Tibial artery (tissue), 4 donors: ENCODE data around the gene FCAR.
"Not testable (repeated sequence)": the region's sequence is repeated elsewhere in the genome, so short reads cannot be mapped to it uniquely, and the experiment has no call there.

ENCODE experiments used
- DNase-seq, 2 donors: peaks; one replicate each; pipeline ENCODE4 v3.0.0-alpha.2; 2019
- H3K27ac ChIP-seq, 2 donors: fragments of 200-600 bp; sonication (generic) in 1 of 2; 1 replicate in 1 of 2; 2 replicates in 1 of 2; pipeline ENCODE4 v1.5.1; 2018 to 2019; ENCODE audit warnings: mild to moderate bottlenecking in 1 of 2
- H3K27me3 ChIP-seq, 2 donors: fragments of 200-600 bp; sonication (generic) in 1 of 2; one replicate each; pipeline versions ENCODE4 v1.5.1 to v1.6.0; 2016 to 2019
- H3K36me3 ChIP-seq, 3 donors: fragments of 200-600 bp; sonication (generic) in 2 of 3; one replicate each; pipeline ENCODE4 v1.5.1; 2016 to 2019; ENCODE audit warnings: mild to moderate bottlenecking in 2 of 3
- H3K4me1 ChIP-seq, 4 donors: fragments of 200-600 bp; sonication (generic) in 2 of 4; 1 replicate in 3 of 4; 2 replicates in 1 of 4; pipeline ENCODE4 v1.5.1; 2016 to 2019
- H3K4me3 ChIP-seq, 2 donors: fragments of 200-600 bp; sonication (generic) in 1 of 2; 1 replicate in 1 of 2; 2 replicates in 1 of 2; pipeline ENCODE4 v1.5.1; 2018 to 2019; ENCODE audit warnings: mild to moderate bottlenecking in 2 of 2
- H3K9me3 ChIP-seq, 3 donors: fragments of 200-600 bp; sonication (generic) in 1 of 3; one replicate each; pipeline ENCODE4 v1.5.1; 2016 to 2019
- intact Hi-C: fragments of 100-400 bp; cut with DNase I; formaldehyde crosslinking; loops from one replicate; pipeline ENCODE4 v1.15.0; 2023; ENCODE audit warnings: low total_unique reads
- TF ChIP-seq, protein P1 (sequence below), 2 experiments: fragments of 200-600 bp in 1 of 2; fragments of 450-650 bp in 1 of 2; IDR thresholded peaks; one replicate each; pipeline ENCODE4 v1.5.1; 2017 to 2019; ENCODE audit warnings: antibody characterized with exemption in 2 of 2, mild to moderate bottlenecking in 1 of 2, moderate library complexity in 1 of 2

FCAR gene

GRCh38 chr19:54921082-54921481 lies 47.0 kb downstream of the FCAR start:
- intact Hi-C loops: no loop called here
- no peaks in the 10 kb centered on the region for H3K36me3 ChIP-seq
- TF ChIP-seq, protein P1, sequence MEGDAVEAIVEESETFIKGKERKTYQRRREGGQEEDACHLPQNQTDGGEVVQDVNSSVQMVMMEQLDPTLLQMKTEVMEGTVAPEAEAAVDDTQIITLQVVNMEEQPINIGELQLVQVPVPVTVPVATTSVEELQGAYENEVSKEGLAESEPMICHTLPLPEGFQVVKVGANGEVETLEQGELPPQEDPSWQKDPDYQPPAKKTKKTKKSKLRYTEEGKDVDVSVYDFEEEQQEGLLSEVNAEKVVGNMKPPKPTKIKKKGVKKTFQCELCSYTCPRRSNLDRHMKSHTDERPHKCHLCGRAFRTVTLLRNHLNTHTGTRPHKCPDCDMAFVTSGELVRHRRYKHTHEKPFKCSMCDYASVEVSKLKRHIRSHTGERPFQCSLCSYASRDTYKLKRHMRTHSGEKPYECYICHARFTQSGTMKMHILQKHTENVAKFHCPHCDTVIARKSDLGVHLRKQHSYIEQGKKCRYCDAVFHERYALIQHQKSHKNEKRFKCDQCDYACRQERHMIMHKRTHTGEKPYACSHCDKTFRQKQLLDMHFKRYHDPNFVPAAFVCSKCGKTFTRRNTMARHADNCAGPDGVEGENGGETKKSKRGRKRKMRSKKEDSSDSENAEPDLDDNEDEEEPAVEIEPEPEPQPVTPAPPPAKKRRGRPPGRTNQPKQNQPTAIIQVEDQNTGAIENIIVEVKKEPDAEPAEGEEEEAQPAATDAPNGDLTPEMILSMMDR (IDR thresholded peaks at IDR 0.05): no peak

DNA sequence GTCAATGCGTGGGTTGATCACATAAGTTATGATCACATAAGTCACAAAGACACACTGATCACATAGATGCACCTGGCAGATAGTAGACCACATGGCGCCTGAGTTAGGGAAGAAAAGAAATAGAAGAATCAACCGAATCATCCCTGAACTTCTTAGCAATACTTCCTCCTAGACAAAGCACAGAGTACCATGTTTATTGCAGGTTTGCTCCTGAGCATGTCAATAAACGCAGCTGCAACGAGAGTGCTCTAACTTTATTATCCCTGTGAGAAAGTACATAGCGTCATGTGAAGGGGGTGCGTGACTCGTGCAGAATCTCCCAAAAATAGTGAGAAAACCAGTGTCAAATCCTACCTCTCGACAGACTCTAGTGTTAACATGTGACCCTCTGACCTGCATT lies 49.2 kb downstream of the FCAR start:
- Histone ChIP-seq H3K27ac (no peak overlapping the region), H3K9me3 (peaks cover 0 to 14% (median 6%) of the 10 kb centered on the region in 3 donors), H3K27me3 (peaks cover 0 to 9% of the 10 kb centered on the region in 2 donors), H3K36me3 (no peaks in the 10 kb centered on the region), H3K4me1 (no peaks in the 10 kb centered on the region), H3K4me3 (no peak overlapping the region)
- intact Hi-C loops: no loop called here
- no peak for DNase-seq
- TF ChIP-seq, protein P1 (IDR thresholded peaks at IDR 0.05): no peak

More at GRCh38 chr19:54921082-54921481, 47.0 kb downstream of the FCAR start:
- Histone ChIP-seq H3K27ac (no peak overlapping the region), H3K27me3 (peaks cover 0 to 9% of the 10 kb centered on the region in 2 donors), H3K4me3 (no peak overlapping the region), H3K4me1 (no peaks in the 10 kb centered on the region), H3K9me3 (peaks cover 0 to 7% (median 0%) of the 10 kb centered on the region in 3 donors)
- DNase-seq: no peak

DNA sequence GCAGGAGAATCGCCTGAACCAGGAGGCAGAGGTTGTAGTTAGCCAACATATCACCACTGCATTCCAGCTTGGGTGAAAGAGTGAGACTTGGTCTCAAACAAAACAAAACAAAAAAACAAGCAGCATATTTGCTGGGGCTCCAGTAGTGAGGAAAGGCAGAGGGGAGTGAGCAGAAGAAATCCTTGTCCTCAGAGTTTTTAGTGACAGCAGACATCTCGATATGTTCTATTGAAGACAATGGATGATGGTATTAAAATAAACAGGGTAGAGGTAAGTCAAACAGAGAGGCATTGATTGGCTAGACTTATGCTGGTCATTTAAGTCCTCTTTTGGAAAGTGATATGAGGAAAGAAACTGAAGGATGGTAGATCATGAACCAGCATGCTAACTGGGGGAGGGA lies 54.3 kb downstream of the FCAR start:
- Histone ChIP-seq H3K4me1 (no peaks in the 10 kb centered on the region), H3K27ac (no peak overlapping the region), H3K36me3 (no peaks in the 10 kb centered on the region), H3K9me3 (peaks cover 0 to 23% (median 17%) of the 10 kb centered on the region in 3 donors), H3K4me3 (no peak overlapping the region), H3K27me3 (no peaks in the 10 kb centered on the region)
- no peak for DNase-seq
- intact Hi-C loops: no loop called here
- TF ChIP-seq, protein P1 (IDR thresholded peaks at IDR 0.05): no peak

DNA sequence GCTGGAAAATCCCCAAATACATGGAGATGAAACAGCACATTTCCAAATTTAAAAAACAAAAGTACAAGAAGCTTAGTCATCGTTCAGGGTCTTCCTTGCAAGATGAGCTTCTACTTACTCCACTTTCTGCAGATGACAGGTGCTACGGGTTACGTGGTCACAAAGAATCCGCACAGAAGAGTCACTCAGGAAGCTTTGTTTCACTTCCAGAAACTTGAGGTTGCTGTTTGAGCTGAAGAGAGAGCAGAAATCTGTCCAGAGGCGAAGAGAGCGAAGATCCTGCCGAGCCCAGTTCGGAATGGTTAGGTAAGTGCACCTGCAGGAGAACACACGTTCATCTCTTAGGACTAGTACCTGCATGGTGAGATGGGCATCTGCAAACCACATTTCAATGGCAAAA lies 63.9 kb downstream of the FCAR start:
- Histone ChIP-seq H3K4me1 (no peaks in the 10 kb centered on the region), H3K27me3 (peaks cover 0 to 3% of the 10 kb centered on the region in 2 donors), H3K27ac (no peak overlapping the region), H3K36me3 (no peaks in the 10 kb centered on the region), H3K9me3 (no peaks in the 10 kb centered on the region), H3K4me3 (no peak overlapping the region)
- no peak for DNase-seq
- intact Hi-C loops: no loop called here
- TF ChIP-seq, protein P1 (IDR thresholded peaks at IDR 0.05): no peak

GRCh38 chr19:54938906-54939305 lies 64.9 kb downstream of the FCAR start:
- intact Hi-C loops: no loop called here
- H3K27me3 ChIP-seq: peaks cover 0 to 3% of the 10 kb centered on the region in 2 donors
- no peak for DNase-seq
- H3K36me3 ChIP-seq: no peaks in the 10 kb centered on the region
- no peak overlapping the region for H3K27ac ChIP-seq
- no peaks in the 10 kb centered on the region for H3K4me1 ChIP-seq
- no peaks in the 10 kb centered on the region for H3K9me3 ChIP-seq
- no peak overlapping the region for H3K4me3 ChIP-seq
- TF ChIP-seq, protein P1 (IDR thresholded peaks at IDR 0.05): no peak

- H3K27ac ChIP-seq, H3K36me3 ChIP-seq, DNase-seq, intact Hi-C loops, H3K27me3 ChIP-seq, H3K4me1 ChIP-seq, H3K9me3 ChIP-seq, H3K4me3 ChIP-seq: not testable (repeated sequence)
These were observed 65.5 kb downstream of the FCAR start for GRCh38 chr19:54939538-54939937.
